Upper lobe of right lung (tissue), 1 donor: ENCODE measurements around the gene MAN1A1. TPM values are rescaled to one million over a fixed set of nuclear protein-coding genes. Genes with fewer than 3 reads are reported as not detected.

Experiments used
- ATAC-seq: fragments of 200-7000 bp; cut with Tn5 transposase; one replicate; pipeline ENCODE4 v1.9.1; 2020; ENCODE audit warnings: mild to moderate bottlenecking, moderate library complexity
- DNase-seq: peaks from one replicate; pipeline ENCODE4 v3.0.0-alpha.2; 2020
- H3K27ac ChIP-seq: fragments of 200-600 bp; one replicate; pipeline ENCODE4 v1.8.0; 2022
- H3K27me3 ChIP-seq: fragments of 200-600 bp; one replicate; pipeline ENCODE4 v1.8.0; 2022; ENCODE audit warnings: mild to moderate bottlenecking
- H3K36me3 ChIP-seq: fragments of 200-600 bp; one replicate; pipeline ENCODE4 v1.8.0; 2022
- H3K4me1 ChIP-seq: fragments of 200-600 bp; one replicate; pipeline ENCODE4 v1.8.0; 2022
- H3K4me3 ChIP-seq: fragments of 200-600 bp; one replicate; pipeline ENCODE4 v1.8.0; 2022; ENCODE audit warnings: mild to moderate bottlenecking
- H3K9me3 ChIP-seq: fragments of 200-600 bp; one replicate; pipeline ENCODE4 v1.8.0; 2022
- intact Hi-C: fragments of 100-400 bp; cut with DNase I; formaldehyde crosslinking; loops from one replicate; pipeline ENCODE4 v1.11.0; 2022
- total RNA-seq: library from RNA; stranded (reverse); fragmentation: NEBNext Ultra II Directional; extraction: Animal tissue kit (Norgen Biotek cat#: 25700); gene quantifications from one replicate; pipeline ENCODE4 v1.2.1, GENCODE V29; 2021
- TF ChIP-seq, protein P1 (sequence below): fragments of 200-600 bp; IDR thresholded peaks from one replicate; pipeline ENCODE4 v1.8.0; 2022; ENCODE audit warnings: antibody characterized with exemption
- donor health status: DM: no; HTN: yes; CAD: no; lungs with severe emphysema.

The MAN1A1 gene
- total RNA-seq, 1 donor from 2014 or later: 74.0 TPM

DNA sequence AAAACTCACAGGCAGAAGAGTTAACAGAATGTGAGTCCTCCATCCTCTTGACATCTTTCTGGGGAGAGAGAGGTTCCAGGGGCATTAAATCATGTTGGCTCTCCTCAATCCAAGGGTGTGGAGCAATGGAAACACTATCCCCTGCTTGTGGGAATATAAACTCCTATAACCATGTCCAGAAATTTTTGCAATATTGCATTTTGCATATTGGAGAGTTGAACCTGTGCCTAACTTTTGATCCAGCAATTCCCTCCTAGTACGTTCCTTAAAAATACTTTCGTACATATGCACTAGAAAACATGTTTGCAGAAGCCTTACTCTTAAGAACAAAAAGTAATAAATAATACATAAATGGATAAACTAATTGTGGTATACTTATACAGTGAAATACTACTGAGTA is 214.8 kb downstream of the MAN1A1 start:
- Histone ChIP-seq H3K27me3 (no peaks in the 10 kb centered on the region), H3K4me3 (no peak overlapping the region), H3K4me1 (peaks cover 22% of the 10 kb centered on the region), H3K9me3 (no peaks in the 10 kb centered on the region), H3K27ac (no peak overlapping the region), H3K36me3 (no peaks in the 10 kb centered on the region)
- no peak for ATAC-seq
- intact Hi-C loops: no loop called here
- TF ChIP-seq, protein P1, sequence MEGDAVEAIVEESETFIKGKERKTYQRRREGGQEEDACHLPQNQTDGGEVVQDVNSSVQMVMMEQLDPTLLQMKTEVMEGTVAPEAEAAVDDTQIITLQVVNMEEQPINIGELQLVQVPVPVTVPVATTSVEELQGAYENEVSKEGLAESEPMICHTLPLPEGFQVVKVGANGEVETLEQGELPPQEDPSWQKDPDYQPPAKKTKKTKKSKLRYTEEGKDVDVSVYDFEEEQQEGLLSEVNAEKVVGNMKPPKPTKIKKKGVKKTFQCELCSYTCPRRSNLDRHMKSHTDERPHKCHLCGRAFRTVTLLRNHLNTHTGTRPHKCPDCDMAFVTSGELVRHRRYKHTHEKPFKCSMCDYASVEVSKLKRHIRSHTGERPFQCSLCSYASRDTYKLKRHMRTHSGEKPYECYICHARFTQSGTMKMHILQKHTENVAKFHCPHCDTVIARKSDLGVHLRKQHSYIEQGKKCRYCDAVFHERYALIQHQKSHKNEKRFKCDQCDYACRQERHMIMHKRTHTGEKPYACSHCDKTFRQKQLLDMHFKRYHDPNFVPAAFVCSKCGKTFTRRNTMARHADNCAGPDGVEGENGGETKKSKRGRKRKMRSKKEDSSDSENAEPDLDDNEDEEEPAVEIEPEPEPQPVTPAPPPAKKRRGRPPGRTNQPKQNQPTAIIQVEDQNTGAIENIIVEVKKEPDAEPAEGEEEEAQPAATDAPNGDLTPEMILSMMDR: no peak
- DNase-seq: no peak

DNA sequence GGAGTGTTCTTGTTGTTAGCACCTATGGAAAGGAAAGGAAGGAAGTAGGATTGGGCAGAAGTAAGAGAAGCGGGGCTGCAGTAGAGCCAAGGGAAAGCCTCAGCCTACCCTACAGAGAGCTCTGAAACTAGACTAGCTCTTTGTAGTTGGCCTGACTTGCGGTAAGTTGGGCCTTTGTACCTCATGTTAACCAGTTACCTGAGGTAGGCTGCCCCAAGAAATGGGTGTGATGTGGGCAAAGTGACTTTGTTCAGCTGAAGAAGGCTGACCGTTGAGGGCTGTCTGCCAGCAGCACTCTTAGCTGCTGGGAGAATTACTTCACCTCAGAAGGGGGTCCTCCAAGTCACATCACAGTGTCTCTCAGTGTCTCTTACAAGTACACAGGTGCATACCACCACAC is 216.2 kb downstream of the MAN1A1 start:
- TF ChIP-seq, protein P1: no peak
- peaks cover 25% of the 10 kb centered on the region for H3K4me1 ChIP-seq
- no peak overlapping the region for H3K27ac ChIP-seq
- ATAC-seq: no peak
- intact Hi-C loops: no loop called here
- H3K27me3 ChIP-seq: no peaks in the 10 kb centered on the region
- H3K4me3 ChIP-seq: no peak overlapping the region
- no peak for DNase-seq
- H3K36me3 ChIP-seq: no peaks in the 10 kb centered on the region
- H3K9me3 ChIP-seq: no peaks in the 10 kb centered on the region

DNA sequence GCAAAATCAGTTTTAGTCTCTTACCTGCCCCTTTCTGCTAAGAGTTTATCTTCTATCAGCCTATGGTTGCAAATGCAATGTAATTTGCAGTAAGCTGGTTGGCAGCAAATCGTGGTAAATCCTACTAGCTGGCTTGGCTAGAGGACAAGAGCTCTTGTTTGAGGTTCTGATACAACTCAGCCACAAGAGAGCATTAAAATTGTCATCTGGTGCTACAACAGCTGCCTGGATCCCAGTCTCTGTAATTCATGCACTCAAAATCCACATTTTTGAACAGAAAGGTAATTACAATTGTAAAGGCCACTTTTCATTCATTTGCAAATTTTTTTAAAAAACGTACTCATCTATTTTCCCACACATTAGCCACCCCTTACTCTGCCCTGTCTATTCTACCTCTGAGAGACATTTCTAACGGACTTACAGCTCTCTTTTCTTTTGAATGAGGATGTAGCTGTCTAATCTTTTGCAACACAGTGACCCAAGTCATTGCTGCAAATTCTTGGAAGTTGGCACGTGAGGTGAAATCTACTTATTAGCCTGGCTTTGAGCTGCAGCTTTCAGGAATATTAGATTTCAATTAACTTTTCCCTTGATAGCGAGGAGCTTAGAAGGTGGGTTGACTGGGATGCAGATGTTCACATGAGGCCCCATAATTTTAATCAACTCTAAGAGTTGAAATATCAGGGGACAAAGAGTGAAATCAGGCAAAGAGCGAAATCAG is 217.1 kb downstream of the MAN1A1 start:
- ATAC-seq (no peak), DNase-seq (no peak)
- H3K4me1 ChIP-seq: peaks cover 16% of the 10 kb centered on the region
- no peak overlapping the region for H3K4me3 ChIP-seq
- H3K27me3 ChIP-seq: no peaks in the 10 kb centered on the region
- TF ChIP-seq, protein P1: no peak
- no peaks in the 10 kb centered on the region for H3K9me3 ChIP-seq
- intact Hi-C loops: no loop called here
- no peaks in the 10 kb centered on the region for H3K36me3 ChIP-seq
- H3K27ac ChIP-seq: no peak overlapping the region

DNA sequence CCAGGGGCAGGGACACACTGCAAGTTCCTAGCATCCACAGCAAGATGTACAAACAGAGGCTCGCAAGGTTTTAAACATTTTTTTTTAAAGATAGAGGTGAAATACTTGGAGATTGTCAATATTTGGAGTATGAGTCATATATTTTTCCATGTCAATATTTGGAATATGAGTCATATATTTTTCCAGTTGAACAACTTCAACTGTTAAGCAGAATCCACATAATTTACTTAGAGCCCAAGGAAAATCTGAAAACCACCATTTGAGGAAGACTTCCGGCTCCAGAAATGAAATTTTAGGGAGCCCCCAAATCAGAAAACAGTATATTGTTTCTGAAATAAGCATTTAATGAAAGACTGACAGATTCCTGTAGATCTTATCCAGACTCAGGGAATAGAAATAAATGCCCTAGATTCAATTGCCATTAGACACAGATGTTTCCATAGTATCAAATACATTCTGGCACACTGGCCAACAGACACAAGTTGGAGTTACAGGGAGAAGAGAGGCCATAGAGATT is 219.5 kb downstream of the MAN1A1 start:
- intact Hi-C loops: no loop called here
- no peak for ATAC-seq

DNA sequence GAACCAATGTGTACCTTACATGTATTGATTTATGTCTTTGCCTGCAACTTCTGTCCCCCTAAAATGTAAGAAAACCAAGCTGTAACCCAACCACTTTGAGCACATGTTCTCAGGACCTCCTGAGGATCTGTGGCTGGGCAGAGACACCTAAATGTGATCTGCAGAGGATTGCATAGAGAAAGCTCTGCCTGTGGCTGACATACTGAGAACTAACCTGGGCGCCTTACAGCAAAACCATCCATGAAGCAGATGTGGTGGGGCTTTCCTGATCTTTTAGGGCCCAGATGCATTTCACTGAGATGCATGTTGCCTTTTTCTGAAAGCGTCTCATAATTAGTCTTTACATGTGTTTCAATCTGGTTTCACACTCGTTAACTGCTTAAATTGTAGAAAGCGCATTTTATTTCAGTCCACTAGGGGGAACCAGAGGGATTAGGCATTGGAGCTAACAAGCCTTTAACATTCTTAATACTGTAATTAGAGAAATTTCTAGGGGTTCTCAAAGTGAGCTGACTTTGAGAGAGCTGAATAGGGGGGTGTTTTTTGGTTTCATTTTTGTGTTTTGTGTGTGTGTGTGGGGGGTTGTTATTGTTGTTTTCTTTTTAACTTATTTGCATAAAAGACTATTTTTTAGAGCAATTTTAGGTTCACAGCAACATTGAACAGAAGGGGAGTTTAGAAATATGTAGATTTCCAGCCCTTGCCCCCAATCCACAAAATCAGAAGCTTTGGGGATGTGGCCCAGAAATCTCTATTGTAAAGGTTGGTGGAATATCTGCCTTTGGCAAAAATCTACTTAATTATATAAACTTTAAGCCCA is 220.2 kb downstream of the MAN1A1 start:
- DNase-seq (no peak), ATAC-seq (peak; percentile 86)
- TF ChIP-seq, protein P1: peak; percentile 87
- Histone ChIP-seq H3K9me3 (no peaks in the 10 kb centered on the region), H3K4me1 (peaks cover 14% of the 10 kb centered on the region), H3K27ac (no peak overlapping the region), H3K27me3 (no peaks in the 10 kb centered on the region), H3K4me3 (no peak overlapping the region), H3K36me3 (no peaks in the 10 kb centered on the region)
- intact Hi-C loops: no loop called here

More for the DNA sequence above, 219.5 kb downstream of the MAN1A1 start:
- TF ChIP-seq, protein P1: no peak
- DNase-seq: no peak
- Histone ChIP-seq H3K27ac (no peak overlapping the region), H3K27me3 (no peaks in the 10 kb centered on the region), H3K36me3 (no peaks in the 10 kb centered on the region), H3K4me1 (peaks cover 14% of the 10 kb centered on the region), H3K4me3 (no peak overlapping the region), H3K9me3 (no peaks in the 10 kb centered on the region)
